ENCODE data around the gene IL11.

- TF ChIP-seq, protein P1, sequence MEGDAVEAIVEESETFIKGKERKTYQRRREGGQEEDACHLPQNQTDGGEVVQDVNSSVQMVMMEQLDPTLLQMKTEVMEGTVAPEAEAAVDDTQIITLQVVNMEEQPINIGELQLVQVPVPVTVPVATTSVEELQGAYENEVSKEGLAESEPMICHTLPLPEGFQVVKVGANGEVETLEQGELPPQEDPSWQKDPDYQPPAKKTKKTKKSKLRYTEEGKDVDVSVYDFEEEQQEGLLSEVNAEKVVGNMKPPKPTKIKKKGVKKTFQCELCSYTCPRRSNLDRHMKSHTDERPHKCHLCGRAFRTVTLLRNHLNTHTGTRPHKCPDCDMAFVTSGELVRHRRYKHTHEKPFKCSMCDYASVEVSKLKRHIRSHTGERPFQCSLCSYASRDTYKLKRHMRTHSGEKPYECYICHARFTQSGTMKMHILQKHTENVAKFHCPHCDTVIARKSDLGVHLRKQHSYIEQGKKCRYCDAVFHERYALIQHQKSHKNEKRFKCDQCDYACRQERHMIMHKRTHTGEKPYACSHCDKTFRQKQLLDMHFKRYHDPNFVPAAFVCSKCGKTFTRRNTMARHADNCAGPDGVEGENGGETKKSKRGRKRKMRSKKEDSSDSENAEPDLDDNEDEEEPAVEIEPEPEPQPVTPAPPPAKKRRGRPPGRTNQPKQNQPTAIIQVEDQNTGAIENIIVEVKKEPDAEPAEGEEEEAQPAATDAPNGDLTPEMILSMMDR (IDR thresholded peaks at IDR 0.05), result no peak
- TF ChIP-seq POLR2AphosphoS5 (IDR thresholded peaks at IDR 0.05), result no peak
Observed at GRCh38 chr19:55391702-55392615, 21.7 kb upstream of the IL11 start.

All from transverse colon (tissue), 4 donors.